OCI-LY3 (cell line): Measurements from ENCODE around the gene WDR53.
"Not testable (repeated sequence)": the region's sequence is repeated elsewhere in the genome, so short reads cannot be mapped to it uniquely, and the experiment has no call there.

Experiments
- H2AFZ ChIP-seq: fragments of 200-600, 300-600 bp; shearing (Covaris generic); 2 replicates; pipeline ENCODE4 v1.6.0; 2014; ENCODE audit warnings: antibody characterized with exemption, low read depth, low read length
- H3K27ac ChIP-seq: fragments of 200-600, 300-600 bp; sonication (generic); 2 replicates; pipeline ENCODE4 v1.5.1; 2014; ENCODE audit warnings: mild to moderate bottlenecking, low read length, moderate library complexity, mixed read lengths
- H3K27me3 ChIP-seq: fragments of 200-600, 300-600 bp; sonication (generic); 2 replicates; pipeline ENCODE4 v1.6.1; 2014; ENCODE audit warnings: low read depth, low read length, mixed read lengths
- H3K36me3 ChIP-seq: fragments of 200-600, 300-600 bp; sonication (generic); replicated peaks from 2 replicates; pipeline ENCODE3; 2014; ENCODE audit warnings: low read depth, low read length, mixed read lengths
- H3K4me1 ChIP-seq: fragments of 300-600, 200-600 bp; sonication (generic); 2 replicates; pipeline ENCODE4 v1.6.1; 2014; ENCODE audit warnings: low read length, mixed read lengths
- H3K4me2 ChIP-seq: fragments of 200-600, 300-600 bp; sonication (generic); 2 replicates; pipeline ENCODE4 v1.6.1; 2014; ENCODE audit warnings: low read length, mixed read lengths
- H3K4me3 ChIP-seq: fragments of 300-600, 200-600 bp; sonication (generic); 2 replicates; pipeline ENCODE4 v1.5.1; 2014; ENCODE audit warnings: antibody characterized with exemption, mild to moderate bottlenecking, low read length, moderate library complexity
- H3K79me2 ChIP-seq: fragments of 300-600, 200-600 bp; shearing (Covaris generic); 2 replicates; pipeline ENCODE4 v1.6.1; 2014; ENCODE audit warnings: mild to moderate bottlenecking, low read length, mixed read lengths
- H3K9ac ChIP-seq: fragments of 300-600, 200-600 bp; shearing (Covaris generic); 2 replicates; pipeline ENCODE4 v1.6.0; 2014; ENCODE audit warnings: mild to moderate bottlenecking, low read length, moderate library complexity
- H3K9me3 ChIP-seq: fragments of 200-600, 300-600 bp; shearing (Covaris generic); 2 replicates; pipeline ENCODE4 v1.6.1; 2014; ENCODE audit warnings: low read length, mixed read lengths; ENCODE audit not compliant: insufficient read depth
- H4K20me1 ChIP-seq: fragments of 200-600, 300-600 bp; sonication (generic); 2 replicates; pipeline ENCODE4 v1.6.1; 2016; ENCODE audit warnings: low read length, mixed read lengths; ENCODE audit not compliant: insufficient read depth
- CTCF ChIP-seq: fragments of 200-600, 300-600 bp; sonication (generic); IDR thresholded peaks from 2 replicates; pipeline ENCODE4 v1.5.1; 2014; ENCODE audit warnings: antibody characterized with exemption, low read length, low read depth
- EZH2phosphoT487 ChIP-seq: fragments of 200-600 bp; shearing (Covaris generic); IDR thresholded peaks from 2 replicates; pipeline ENCODE4 v1.6.1; 2018; ENCODE audit warnings: antibody characterized with exemption, mixed run types, low read depth

Gene WDR53

GRCh38 chr3:196596355-196596754, 28.0 kb upstream of the WDR53 start:
- Histone ChIP-seq H2AFZ (peak overlapping the region; percentile 58; the same call in 1 of the 2 replicates), H3K27ac (no peak overlapping the region), H4K20me1 (no peaks in the 10 kb centered on the region), H3K4me2 (peak overlapping the region; percentile 20), H3K79me2 (no peaks in the 10 kb centered on the region), H3K9ac (no peak overlapping the region), H3K27me3 (no peaks in the 10 kb centered on the region; the same call in 1 of the 2 replicates), H3K36me3 (no peaks in the 10 kb centered on the region), H3K4me3 (no peak overlapping the region), H3K9me3 (no peaks in the 10 kb centered on the region), H3K4me1 (no peaks in the 10 kb centered on the region)
- TF ChIP-seq CTCF = no peak
- TF ChIP-seq EZH2phosphoT487 = no peak

GRCh38 chr3:196590279-196590678, 21.9 kb upstream of the WDR53 start:
- Histone ChIP-seq H3K27ac (no peak overlapping the region), H3K4me3 (no peak overlapping the region), H3K36me3 (peaks cover 12% of the 10 kb centered on the region), H3K9me3 (no peaks in the 10 kb centered on the region), H3K9ac (no peak overlapping the region), H3K4me2 (no peak overlapping the region), H3K79me2 (no peaks in the 10 kb centered on the region), H3K4me1 (no peaks in the 10 kb centered on the region), H2AFZ (no peak overlapping the region), H4K20me1 (no peaks in the 10 kb centered on the region), H3K27me3 (no peaks in the 10 kb centered on the region)
- TF ChIP-seq CTCF = no peak
- no peak for TF ChIP-seq EZH2phosphoT487

- Histone ChIP-seq H3K4me2 (no peak overlapping the region), H4K20me1 (no peaks in the 10 kb centered on the region), H3K36me3 (peaks cover 35% of the 10 kb centered on the region), H3K9me3 (no peaks in the 10 kb centered on the region), H3K27ac (no peak overlapping the region), H3K4me3 (no peak overlapping the region), H3K9ac (no peak overlapping the region), H3K4me1 (no peaks in the 10 kb centered on the region), H3K79me2 (peaks cover 6% of the 10 kb centered on the region), H3K27me3 (no peaks in the 10 kb centered on the region), H2AFZ (no peak overlapping the region)
- no peak for TF ChIP-seq CTCF
- no peak for TF ChIP-seq EZH2phosphoT487
These were observed 16.8 kb upstream of the WDR53 start for GRCh38 chr3:196585044-196585757.

- Histone ChIP-seq H3K4me3 (no peak overlapping the region), H4K20me1 (peaks cover 12% of the 10 kb centered on the region; the same call in 1 of the 2 replicates), H3K9ac (no peak overlapping the region), H3K27ac (no peak overlapping the region), H3K27me3 (no peaks in the 10 kb centered on the region), H2AFZ (no peak overlapping the region), H3K79me2 (peaks cover 91% of the 10 kb centered on the region), H3K4me1 (peaks cover 10% of the 10 kb centered on the region), H3K36me3 (peaks cover 5% of the 10 kb centered on the region), H3K4me2 (no peak overlapping the region), H3K9me3 (no peaks in the 10 kb centered on the region)
- TF ChIP-seq CTCF (no peak), EZH2phosphoT487 (no peak)
These were observed 4.0 kb upstream of the WDR53 start for GRCh38 chr3:196572389-196572788.

GRCh38 chr3:196570332-196570731, 2.0 kb upstream of the WDR53 start:
- H3K4me1 ChIP-seq = peaks cover 13% of the 10 kb centered on the region
- not testable (repeated sequence) for H3K27ac ChIP-seq, H2AFZ ChIP-seq, H3K4me3 ChIP-seq, H3K9me3 ChIP-seq, H3K36me3 ChIP-seq, H3K27me3 ChIP-seq, H3K4me2 ChIP-seq, H3K9ac ChIP-seq
- H3K79me2 ChIP-seq = peaks cover 81% of the 10 kb centered on the region
- peaks cover 12% of the 10 kb centered on the region; the same call in 1 of the 2 replicates for H4K20me1 ChIP-seq
